ENCODE results near the gene SOX2.

Gene SOX2

DNA sequence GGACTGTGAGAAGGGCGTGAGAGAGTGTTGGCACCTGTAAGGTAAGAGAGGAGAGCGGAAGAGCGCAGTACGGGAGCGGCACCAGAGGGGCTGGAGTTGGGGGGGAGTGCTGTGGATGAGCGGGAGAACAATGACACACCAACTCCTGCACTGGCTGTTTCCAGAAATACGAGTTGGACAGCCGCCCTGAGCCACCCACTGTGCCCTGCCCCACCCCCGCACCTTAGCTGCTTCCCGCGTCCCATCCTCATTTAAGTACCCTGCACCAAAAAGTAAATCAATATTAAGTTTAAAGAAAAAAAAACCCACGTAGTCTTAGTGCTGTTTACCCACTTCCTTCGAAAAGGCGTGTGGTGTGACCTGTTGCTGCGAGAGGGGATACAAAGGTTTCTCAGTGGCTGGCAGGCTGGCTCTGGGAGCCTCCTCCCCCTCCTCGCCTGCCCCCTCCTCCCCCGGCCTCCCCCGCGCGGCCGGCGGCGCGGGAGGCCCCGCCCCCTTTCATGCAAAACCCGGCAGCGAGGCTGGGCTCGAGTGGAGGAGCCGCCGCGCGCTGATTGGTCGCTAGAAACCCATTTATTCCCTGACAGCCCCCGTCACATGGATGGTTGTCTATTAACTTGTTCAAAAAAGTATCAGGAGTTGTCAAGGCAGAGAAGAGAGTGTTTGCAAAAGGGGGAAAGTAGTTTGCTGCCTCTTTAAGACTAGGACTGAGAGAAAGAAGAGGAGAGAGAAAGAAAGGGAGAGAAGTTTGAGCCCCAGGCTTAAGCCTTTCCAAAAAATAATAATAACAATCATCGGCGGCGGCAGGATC, at the start of gene SOX2:
Gene SOX2, plus strand, starts transcription at position 601 of the 811 bp plus-strand sequence. CDS start 436 bp downstream, outside the sequence.
- Histone ChIP-seq H2AFZ (ENCODE audit: low read depth, low read length, severe bottlenecking) (no peak within 1 kb of the TSS), H3K27ac (ENCODE audit: low read depth, low read length) (no peak within 1 kb of the TSS), H3F3A (ENCODE audit: insufficient read depth) (no peaks in the 10 kb centered on the region), H3K9me3 (ENCODE audit: insufficient read depth, low read length) (no peaks in the 10 kb centered on the region), H3K9me2 (replicated peaks; ENCODE audit: insufficient read depth, low read length) (no peaks in the 10 kb centered on the region), H3K36me3 (ENCODE audit: low read length) (no peaks in the 10 kb centered on the region), H3K79me2 (ENCODE audit: insufficient read depth, low read length) (no peaks in the 10 kb centered on the region), H3K27me3 (ENCODE audit: low read length) (no peaks in the 10 kb centered on the region), H3K4me3 (ENCODE audit: insufficient read depth, low read length, poor library complexity, severe bottlenecking) (no peak within 1 kb of the TSS), H3K4me2 (ENCODE audit: low read depth, low read length, poor library complexity, severe bottlenecking) (no peak within 1 kb of the TSS), H4K20me1 (ENCODE audit: low read depth, low read length) (no peaks in the 10 kb centered on the region), H3K9ac (ENCODE audit: low read length) (no peak within 1 kb of the TSS)
- TF ChIP-seq EZH2phosphoT487 (conservative IDR thresholded peaks at IDR 0.05; ENCODE audit: low read length) = no peak
- TF ChIP-seq, protein P1, sequence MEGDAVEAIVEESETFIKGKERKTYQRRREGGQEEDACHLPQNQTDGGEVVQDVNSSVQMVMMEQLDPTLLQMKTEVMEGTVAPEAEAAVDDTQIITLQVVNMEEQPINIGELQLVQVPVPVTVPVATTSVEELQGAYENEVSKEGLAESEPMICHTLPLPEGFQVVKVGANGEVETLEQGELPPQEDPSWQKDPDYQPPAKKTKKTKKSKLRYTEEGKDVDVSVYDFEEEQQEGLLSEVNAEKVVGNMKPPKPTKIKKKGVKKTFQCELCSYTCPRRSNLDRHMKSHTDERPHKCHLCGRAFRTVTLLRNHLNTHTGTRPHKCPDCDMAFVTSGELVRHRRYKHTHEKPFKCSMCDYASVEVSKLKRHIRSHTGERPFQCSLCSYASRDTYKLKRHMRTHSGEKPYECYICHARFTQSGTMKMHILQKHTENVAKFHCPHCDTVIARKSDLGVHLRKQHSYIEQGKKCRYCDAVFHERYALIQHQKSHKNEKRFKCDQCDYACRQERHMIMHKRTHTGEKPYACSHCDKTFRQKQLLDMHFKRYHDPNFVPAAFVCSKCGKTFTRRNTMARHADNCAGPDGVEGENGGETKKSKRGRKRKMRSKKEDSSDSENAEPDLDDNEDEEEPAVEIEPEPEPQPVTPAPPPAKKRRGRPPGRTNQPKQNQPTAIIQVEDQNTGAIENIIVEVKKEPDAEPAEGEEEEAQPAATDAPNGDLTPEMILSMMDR (IDR thresholded peaks at IDR 0.05; ENCODE audit: insufficient read depth, low read length, poor library complexity, severe bottlenecking) = no peak

DNA sequence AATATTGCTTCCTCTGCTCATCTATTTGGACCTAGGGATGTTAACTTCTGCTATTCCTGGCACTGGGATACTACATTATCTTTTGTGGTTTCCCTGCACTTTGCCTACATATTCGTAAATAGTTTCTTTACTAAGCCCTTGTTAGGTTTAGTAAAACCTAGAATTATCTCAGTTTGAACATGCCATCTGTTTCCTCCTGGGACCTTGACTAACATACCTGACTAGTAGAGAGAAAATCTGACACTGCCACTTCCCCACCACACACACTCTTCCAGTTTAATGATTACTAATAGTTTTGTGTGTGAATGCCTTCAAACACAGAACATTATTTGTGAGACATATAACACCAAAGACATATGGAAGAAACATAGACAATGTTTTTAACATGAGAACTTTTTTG, 28.2 kb upstream of the SOX2 start:
- Histone ChIP-seq H3K79me2 (ENCODE audit: insufficient read depth, low read length) (no peaks in the 10 kb centered on the region), H3K36me3 (ENCODE audit: low read length) (no peaks in the 10 kb centered on the region), H3F3A (ENCODE audit: insufficient read depth) (no peaks in the 10 kb centered on the region), H4K20me1 (ENCODE audit: low read depth, low read length) (no peaks in the 10 kb centered on the region), H3K27ac (ENCODE audit: low read depth, low read length) (no peak overlapping the region), H2AFZ (ENCODE audit: low read depth, low read length, severe bottlenecking) (no peak overlapping the region), H3K4me2 (ENCODE audit: low read depth, low read length, poor library complexity, severe bottlenecking) (no peak overlapping the region), H3K9me2 (replicated peaks; ENCODE audit: insufficient read depth, low read length) (no peaks in the 10 kb centered on the region), H3K9ac (ENCODE audit: low read length) (no peak overlapping the region), H3K4me3 (ENCODE audit: insufficient read depth, low read length, poor library complexity, severe bottlenecking) (no peak overlapping the region), H3K9me3 (ENCODE audit: insufficient read depth, low read length) (no peaks in the 10 kb centered on the region), H3K27me3 (ENCODE audit: low read length) (no peaks in the 10 kb centered on the region)
- no peak for TF ChIP-seq EZH2phosphoT487 (conservative IDR thresholded peaks at IDR 0.05; ENCODE audit: low read length)
- TF ChIP-seq, protein P1 (IDR thresholded peaks at IDR 0.05; ENCODE audit: insufficient read depth, low read length, poor library complexity, severe bottlenecking) = no peak

DNA sequence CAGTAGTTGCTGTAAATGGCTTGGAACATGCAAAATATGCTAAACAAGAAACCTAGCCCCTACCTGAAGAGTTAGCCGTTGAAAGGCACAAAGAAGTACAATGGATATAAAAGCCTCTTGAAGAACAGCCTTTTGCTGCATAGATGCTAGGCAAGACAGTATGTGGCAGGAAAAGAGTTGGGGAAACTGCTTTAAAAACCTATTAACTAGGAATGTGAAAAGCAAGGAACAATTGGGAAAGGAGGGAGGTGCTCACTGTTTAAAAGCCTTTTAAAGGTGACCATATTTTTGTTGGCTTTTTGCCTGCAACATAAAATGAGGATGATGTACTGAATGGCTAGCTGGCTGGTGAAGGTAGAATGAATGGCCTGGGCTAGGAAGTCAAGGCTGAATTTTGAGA, 24.5 kb upstream of the SOX2 start:
- Histone ChIP-seq H3K4me2 (ENCODE audit: low read depth, low read length, poor library complexity, severe bottlenecking) (no peak overlapping the region), H2AFZ (ENCODE audit: low read depth, low read length, severe bottlenecking) (no peak overlapping the region), H3K4me3 (ENCODE audit: insufficient read depth, low read length, poor library complexity, severe bottlenecking) (no peak overlapping the region), H3K9me2 (replicated peaks; ENCODE audit: insufficient read depth, low read length) (no peaks in the 10 kb centered on the region), H3K9ac (ENCODE audit: low read length) (no peak overlapping the region), H3K79me2 (ENCODE audit: insufficient read depth, low read length) (no peaks in the 10 kb centered on the region), H3K9me3 (ENCODE audit: insufficient read depth, low read length) (no peaks in the 10 kb centered on the region), H3K27me3 (ENCODE audit: low read length) (no peaks in the 10 kb centered on the region), H4K20me1 (ENCODE audit: low read depth, low read length) (no peaks in the 10 kb centered on the region), H3F3A (ENCODE audit: insufficient read depth) (no peaks in the 10 kb centered on the region), H3K27ac (ENCODE audit: low read depth, low read length) (no peak overlapping the region), H3K36me3 (ENCODE audit: low read length) (no peaks in the 10 kb centered on the region)
- TF ChIP-seq, protein P1 (IDR thresholded peaks at IDR 0.05; ENCODE audit: insufficient read depth, low read length, poor library complexity, severe bottlenecking) = no peak
- no peak for TF ChIP-seq EZH2phosphoT487 (conservative IDR thresholded peaks at IDR 0.05; ENCODE audit: low read length)

Measured in SU-DHL-6 (cell line).